ENCODE measurements around the gene ARHGAP32.

The ARHGAP32 gene

DNA sequence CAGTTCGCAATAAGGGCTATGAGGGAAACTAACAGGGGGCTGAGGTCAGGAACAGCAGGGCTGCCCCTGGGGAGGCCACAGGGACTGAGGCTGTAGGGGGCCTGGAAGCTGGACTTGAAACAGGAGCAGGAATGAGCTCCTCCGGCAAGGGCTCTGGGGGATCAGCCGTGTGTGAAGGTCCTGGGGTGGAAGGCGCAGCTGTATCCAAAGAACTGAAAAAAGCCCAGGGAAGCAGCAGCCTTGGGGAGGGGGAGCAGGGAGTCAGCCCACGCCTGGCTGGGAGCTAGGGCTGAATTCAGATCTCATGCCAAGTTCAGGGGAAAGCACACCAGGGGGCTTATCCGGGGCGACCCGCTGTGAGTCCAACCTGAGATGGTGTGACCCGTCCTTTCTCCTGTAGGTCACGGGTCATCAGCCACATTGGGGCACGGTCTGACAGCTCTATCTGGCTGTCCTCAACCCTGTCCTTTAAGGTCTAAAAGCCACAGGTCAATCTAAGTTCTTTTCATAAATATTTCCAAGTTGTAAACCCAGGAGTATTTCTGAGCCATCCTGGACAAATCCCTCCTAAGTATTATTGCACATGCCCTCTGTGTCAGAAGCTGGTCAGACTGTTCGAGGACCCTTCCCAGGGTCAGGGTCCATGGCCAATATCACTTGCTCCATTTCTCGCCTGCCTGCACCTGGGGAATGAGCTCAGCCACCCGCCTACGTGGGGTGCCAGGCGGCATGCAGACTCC lies 267.4 kb downstream of the ARHGAP32 start:
- no peak for TF ChIP-seq EZH2phosphoT487 (conservative IDR thresholded peaks at IDR 0.05; ENCODE audit: low read length)
- TF ChIP-seq, protein P1, sequence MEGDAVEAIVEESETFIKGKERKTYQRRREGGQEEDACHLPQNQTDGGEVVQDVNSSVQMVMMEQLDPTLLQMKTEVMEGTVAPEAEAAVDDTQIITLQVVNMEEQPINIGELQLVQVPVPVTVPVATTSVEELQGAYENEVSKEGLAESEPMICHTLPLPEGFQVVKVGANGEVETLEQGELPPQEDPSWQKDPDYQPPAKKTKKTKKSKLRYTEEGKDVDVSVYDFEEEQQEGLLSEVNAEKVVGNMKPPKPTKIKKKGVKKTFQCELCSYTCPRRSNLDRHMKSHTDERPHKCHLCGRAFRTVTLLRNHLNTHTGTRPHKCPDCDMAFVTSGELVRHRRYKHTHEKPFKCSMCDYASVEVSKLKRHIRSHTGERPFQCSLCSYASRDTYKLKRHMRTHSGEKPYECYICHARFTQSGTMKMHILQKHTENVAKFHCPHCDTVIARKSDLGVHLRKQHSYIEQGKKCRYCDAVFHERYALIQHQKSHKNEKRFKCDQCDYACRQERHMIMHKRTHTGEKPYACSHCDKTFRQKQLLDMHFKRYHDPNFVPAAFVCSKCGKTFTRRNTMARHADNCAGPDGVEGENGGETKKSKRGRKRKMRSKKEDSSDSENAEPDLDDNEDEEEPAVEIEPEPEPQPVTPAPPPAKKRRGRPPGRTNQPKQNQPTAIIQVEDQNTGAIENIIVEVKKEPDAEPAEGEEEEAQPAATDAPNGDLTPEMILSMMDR (IDR thresholded peaks at IDR 0.05; ENCODE audit: insufficient read depth, low read length, poor library complexity, severe bottlenecking), result no peak
- H3K27me3 ChIP-seq (ENCODE audit: low read length), result no peaks in the 10 kb centered on the region
- no peak overlapping the region for H3K4me3 ChIP-seq (ENCODE audit: insufficient read depth, low read length, poor library complexity, severe bottlenecking)
- H3K4me2 ChIP-seq (ENCODE audit: low read depth, low read length, poor library complexity, severe bottlenecking), result no peak overlapping the region
- no peak overlapping the region for H2AFZ ChIP-seq (ENCODE audit: low read depth, low read length, severe bottlenecking)
- H3K36me3 ChIP-seq (ENCODE audit: low read length), result no peaks in the 10 kb centered on the region
- H3K9ac ChIP-seq (ENCODE audit: low read length), result no peak overlapping the region
- H3K27ac ChIP-seq (ENCODE audit: low read depth, low read length), result no peak overlapping the region
- no peaks in the 10 kb centered on the region for H3K9me3 ChIP-seq (ENCODE audit: insufficient read depth, low read length)
- H3F3A ChIP-seq (ENCODE audit: insufficient read depth), result no peaks in the 10 kb centered on the region
- no peaks in the 10 kb centered on the region for H3K79me2 ChIP-seq (ENCODE audit: insufficient read depth, low read length)
- no peaks in the 10 kb centered on the region for H3K9me2 ChIP-seq (replicated peaks; ENCODE audit: insufficient read depth, low read length)
- no peaks in the 10 kb centered on the region for H4K20me1 ChIP-seq (ENCODE audit: low read depth, low read length)

DNA sequence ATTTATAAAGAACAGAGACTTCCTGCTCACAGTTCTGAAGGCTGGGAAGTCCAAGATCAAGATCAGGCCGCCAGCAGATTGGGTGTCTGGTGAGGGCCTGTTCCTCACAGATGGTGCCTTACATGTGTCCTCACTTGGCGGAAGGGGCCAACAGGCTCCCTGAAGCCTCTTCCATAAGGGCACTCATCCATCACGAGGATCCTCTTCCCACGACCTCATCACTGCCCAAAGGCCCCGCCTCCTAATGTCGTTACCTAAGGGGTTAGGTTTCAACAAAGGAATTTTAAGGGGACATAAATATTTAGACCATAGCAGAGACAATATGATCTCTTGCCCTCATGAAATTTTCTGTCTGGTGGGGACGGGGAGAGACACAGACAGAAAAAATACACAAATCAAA lies 268.0 kb downstream of the ARHGAP32 start:
- Histone ChIP-seq H3K27me3 (ENCODE audit: low read length) (no peaks in the 10 kb centered on the region), H3K9me3 (ENCODE audit: insufficient read depth, low read length) (no peaks in the 10 kb centered on the region), H3K79me2 (ENCODE audit: insufficient read depth, low read length) (no peaks in the 10 kb centered on the region), H3K9ac (ENCODE audit: low read length) (no peak overlapping the region), H3K27ac (ENCODE audit: low read depth, low read length) (no peak overlapping the region), H2AFZ (ENCODE audit: low read depth, low read length, severe bottlenecking) (no peak overlapping the region), H3K36me3 (ENCODE audit: low read length) (no peaks in the 10 kb centered on the region), H4K20me1 (ENCODE audit: low read depth, low read length) (no peaks in the 10 kb centered on the region), H3K9me2 (replicated peaks; ENCODE audit: insufficient read depth, low read length) (no peaks in the 10 kb centered on the region), H3F3A (ENCODE audit: insufficient read depth) (no peaks in the 10 kb centered on the region), H3K4me3 (ENCODE audit: insufficient read depth, low read length, poor library complexity, severe bottlenecking) (no peak overlapping the region), H3K4me2 (ENCODE audit: low read depth, low read length, poor library complexity, severe bottlenecking) (no peak overlapping the region)
- no peak for TF ChIP-seq EZH2phosphoT487 (conservative IDR thresholded peaks at IDR 0.05; ENCODE audit: low read length)
- TF ChIP-seq, protein P1 (IDR thresholded peaks at IDR 0.05; ENCODE audit: insufficient read depth, low read length, poor library complexity, severe bottlenecking), result no peak

GRCh38 chr11:128921793-128922192 lies 270.3 kb downstream of the ARHGAP32 start:
- Histone ChIP-seq H3K9me2 (replicated peaks; ENCODE audit: insufficient read depth, low read length) (no peaks in the 10 kb centered on the region), H4K20me1 (ENCODE audit: low read depth, low read length) (no peaks in the 10 kb centered on the region), H3K4me2 (ENCODE audit: low read depth, low read length, poor library complexity, severe bottlenecking) (no peak overlapping the region), H3K4me3 (ENCODE audit: insufficient read depth, low read length, poor library complexity, severe bottlenecking) (no peak overlapping the region), H3K9me3 (ENCODE audit: insufficient read depth, low read length) (no peaks in the 10 kb centered on the region), H3K9ac (ENCODE audit: low read length) (no peak overlapping the region), H3K79me2 (ENCODE audit: insufficient read depth, low read length) (no peaks in the 10 kb centered on the region), H3F3A (ENCODE audit: insufficient read depth) (no peaks in the 10 kb centered on the region), H3K36me3 (ENCODE audit: low read length) (no peaks in the 10 kb centered on the region), H3K27ac (ENCODE audit: low read depth, low read length) (no peak overlapping the region), H3K27me3 (ENCODE audit: low read length) (no peaks in the 10 kb centered on the region), H2AFZ (ENCODE audit: low read depth, low read length, severe bottlenecking) (no peak overlapping the region)
- TF ChIP-seq, protein P1 (IDR thresholded peaks at IDR 0.05; ENCODE audit: insufficient read depth, low read length, poor library complexity, severe bottlenecking), result no peak
- no peak for TF ChIP-seq EZH2phosphoT487 (conservative IDR thresholded peaks at IDR 0.05; ENCODE audit: low read length)
